Dermis microvascular lymphatic vessel endothelial cell (primary cell): ENCODE results near the gene CPNE1. TPM values are rescaled to one million over a fixed set of nuclear protein-coding genes. Genes with fewer than 3 reads are reported as not detected.
A peak's percentile ranks its signal among the peaks of the same experiment; 100 is the strongest.

Experiments
- DNase-seq, 2 donors: peaks; one replicate each; pipeline versions ENCODE4 v3.0.0 to v3.0.0-alpha.2; 2010; ENCODE audit warnings: low read depth in 2 of 2
- total RNA-seq: library from RNA; depleted of rRNA; stranded (reverse); fragments of >200 nt; gene quantifications from 2 replicates; pipeline ENCODE4 v1.2.1, GENCODE V29; 2014

CPNE1 gene
- total RNA-seq, 1 donor from 2014 or later: 145 TPM

DNA sequence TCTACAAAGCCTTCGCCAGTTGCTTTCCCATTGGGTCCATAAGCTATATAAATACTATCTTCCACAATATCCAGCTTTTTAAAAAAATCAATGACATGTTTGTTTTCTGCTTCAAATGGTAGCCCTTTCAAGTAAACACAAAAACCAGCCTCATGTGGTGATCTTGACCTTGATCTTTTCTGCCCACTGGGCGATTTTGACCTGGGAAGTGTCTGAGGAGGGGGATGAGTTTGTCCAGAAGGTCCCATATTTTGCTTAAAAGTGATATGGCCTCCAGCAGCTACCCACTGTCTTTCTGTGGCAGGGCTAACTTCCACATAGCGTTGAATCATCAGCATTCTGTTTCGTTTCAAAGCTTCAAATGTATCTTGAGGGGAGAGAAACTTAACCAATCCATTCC is 10.8 kb downstream of the CPNE1 start:
- DNase-seq: no peak

DNA sequence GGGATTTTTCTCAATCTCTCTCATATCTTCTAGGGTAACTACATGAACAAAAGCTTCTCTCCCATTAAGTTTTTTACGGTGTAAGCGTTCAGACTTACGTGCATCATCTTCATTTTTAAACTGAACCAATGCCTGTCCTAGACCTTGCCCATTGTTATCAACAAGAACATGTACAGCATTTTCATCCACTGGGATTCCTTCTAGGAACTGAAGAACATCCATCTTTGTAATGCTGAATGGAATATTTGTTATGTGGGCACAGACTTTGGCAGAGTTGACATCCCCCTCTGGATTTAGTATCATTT is 11.3 kb downstream of the CPNE1 start:
- DNase-seq: no peak

DNA sequence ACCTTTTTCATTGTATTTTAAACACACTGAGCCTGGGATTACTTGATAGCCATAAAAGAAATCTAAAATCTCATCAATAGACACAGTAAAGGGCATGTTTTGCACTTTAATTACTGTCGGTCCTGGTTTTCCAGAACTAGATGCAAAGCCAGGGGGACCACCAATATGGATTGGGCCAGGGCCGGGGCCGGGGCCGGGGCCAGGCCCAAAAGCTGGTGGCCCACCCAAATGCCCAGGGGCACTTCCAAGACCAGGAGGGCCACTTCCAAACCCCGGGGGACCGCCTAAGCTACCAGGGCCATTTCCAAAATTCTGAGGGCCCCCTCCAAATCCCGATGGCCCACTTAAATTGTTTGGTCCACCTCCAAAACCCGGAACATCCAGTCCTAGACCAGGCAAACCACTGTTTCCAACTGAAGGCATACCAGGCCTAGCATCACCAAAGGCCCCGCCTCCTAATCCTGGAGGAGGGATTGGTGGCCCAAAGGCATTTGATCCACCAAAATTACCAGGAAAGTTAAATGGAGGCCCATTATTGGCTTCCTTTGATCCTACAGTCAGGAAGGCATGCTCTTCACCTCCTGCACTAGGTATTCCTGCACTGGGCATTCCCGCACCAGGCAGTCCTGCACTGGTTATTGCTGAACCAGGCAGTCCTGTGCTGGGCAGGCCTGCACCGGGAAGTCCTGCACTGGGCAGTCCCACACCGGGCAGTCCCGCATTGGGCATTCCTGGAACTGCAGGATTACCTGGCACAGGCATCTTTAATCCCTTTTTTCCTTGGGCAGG is 11.9 kb downstream of the CPNE1 start:
- no peak for DNase-seq

DNA sequence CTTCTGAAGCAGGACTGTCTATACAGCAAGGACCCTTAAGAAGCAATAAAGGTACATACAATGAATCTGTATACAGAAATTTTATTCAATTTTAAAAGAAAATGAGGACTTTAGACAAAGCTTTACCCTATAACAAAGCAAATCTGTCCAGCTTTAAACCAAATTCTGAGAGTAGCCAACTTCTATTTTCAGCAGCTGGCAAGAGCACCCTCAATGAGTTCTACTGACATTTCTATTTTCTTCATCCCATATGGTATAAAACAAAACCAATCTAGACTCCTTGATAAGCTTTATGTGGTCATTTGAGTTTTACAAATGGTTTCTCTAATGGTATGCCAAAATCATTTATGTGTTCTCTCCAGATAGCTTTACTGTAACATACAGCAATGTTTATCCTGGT is 12.7 kb downstream of the CPNE1 start:
- no peak for DNase-seq

DNA sequence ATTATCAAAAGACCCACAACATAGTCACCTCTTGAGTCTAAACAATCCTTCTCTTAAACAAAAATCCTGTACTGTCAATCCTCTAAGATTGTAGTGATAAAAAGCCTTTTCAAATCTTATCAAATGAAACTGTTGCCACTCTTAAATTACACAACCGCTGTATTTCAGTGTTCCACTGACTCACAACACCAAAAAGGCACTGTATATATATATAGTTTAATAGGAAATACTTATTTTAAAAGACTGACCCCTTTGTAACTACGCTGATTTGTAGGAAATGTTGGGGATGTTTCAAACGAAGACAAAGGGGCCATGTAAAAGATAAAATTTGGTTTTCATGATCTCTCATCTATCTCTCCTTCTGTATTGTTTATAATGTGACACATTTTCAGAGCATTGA is 14.1 kb downstream of the CPNE1 start:
- no peak for DNase-seq

DNA sequence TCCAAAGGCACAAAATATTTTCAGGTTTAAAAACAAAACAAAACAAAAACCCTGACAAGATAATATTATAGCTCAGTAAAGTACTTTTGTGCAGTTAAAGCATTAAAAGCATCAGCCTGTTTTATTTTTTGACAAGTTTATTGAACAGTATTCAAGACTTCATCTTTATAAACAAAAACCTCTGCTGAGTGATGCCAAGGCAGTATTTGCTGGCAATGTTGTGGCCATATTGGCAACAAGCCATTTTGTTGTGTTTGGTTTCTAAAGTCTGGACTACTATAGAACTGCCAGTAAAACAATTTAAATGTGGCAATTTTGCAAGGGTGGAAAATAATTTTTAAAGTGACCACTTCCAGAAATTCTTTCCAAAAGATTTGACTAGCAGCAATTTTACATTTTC is 15.9 kb downstream of the CPNE1 start:
- peak; percentile 25 to 41 for DNase-seq

DNA sequence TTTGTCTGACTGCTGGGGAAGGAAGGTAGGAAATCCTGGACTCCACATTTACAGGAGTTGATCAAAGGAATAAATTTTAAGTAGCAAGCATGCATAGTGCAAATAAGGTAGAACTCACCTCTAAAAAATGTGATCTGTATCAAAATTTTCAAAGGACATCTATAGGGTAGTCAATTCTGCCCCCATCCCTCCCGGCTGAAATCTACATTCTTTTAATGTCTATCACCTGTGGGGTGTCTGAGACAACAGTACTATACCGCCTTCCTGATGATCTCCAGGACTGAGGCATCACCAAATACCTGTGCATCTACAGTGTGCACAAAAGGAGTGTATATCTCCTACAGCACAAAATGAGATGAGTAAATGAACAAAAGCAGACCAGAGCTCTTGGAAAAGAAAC is 19.9 kb downstream of the CPNE1 start:
- DNase-seq: no peak

DNA sequence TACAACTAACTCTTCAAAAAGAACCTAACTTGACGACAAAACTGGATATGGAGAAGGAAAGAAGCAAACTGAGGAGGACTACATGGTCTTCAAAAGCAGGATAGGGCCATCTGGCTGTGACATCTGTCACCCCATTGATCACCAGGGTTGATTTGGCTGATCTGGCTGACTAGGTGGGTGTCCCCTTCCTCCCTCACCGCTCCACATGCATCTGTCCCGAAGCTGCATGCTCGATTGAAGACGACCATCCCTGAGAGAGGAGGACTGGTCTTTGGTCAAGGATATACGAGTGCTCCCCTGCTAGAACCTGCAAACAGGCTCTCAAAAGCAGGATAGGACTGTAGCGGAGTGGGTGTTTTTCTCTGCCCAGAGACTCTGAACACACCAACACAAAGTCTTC is 21.7 kb downstream of the CPNE1 start:
- no peak for DNase-seq

DNA sequence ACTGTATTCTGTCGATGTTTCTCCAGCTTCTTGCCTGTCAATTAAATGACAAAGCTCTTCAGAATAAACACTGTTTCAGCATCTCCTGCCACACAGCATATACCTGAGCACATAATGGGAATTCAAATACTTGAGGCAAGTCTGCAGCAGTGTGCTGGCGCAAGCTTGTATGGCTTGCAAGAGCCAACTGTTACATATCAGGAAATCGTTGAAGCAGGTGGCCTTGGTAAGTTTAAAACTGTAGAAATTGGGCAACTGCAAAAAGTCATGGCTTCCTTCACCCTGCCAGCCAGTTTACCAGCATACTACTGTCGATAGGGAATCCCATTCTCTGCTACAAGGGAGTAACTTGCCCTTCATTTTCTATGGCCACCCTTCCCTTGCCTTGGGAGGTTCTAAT is 23.0 kb downstream of the CPNE1 start:
- no peak for DNase-seq

DNA sequence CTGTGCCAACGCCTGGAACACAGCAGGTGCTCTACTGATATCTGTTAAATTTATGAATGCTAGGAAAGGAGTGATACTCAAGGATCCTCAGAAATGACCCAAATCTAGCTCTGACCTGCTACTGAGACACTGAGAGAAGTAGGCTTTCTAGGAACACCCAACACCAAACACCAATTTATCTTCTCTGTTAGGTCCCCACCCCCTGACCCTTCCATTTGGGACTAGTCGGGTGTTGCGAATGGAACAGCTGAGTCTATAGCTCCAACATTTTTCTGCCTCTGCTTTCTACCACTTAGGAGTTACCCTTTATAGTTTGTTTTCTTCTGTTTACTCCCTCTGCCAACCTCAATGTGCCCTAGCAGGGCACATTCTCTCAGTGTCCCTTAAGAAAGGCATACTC is 24.0 kb downstream of the CPNE1 start:
- DNase-seq: no peak

DNA sequence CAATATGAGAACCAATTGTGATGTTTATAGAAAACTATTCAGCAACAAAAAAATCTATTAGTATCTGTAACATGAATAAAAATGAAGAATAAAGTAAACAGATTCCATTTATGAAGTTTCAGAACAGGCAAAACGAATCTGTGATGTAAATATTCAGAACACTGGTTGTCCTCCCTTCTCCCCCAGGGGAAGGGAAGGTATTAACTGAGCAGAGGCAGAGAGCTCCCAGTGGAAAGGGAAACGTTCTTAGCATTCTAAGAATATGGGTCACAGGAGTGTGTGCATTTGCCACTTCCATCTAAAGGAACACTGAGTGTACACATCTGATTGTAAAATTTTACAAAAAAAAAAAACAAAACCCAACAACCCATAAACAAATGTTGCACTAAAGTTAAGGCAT is 25.9 kb downstream of the CPNE1 start:
- DNase-seq: no peak

DNA sequence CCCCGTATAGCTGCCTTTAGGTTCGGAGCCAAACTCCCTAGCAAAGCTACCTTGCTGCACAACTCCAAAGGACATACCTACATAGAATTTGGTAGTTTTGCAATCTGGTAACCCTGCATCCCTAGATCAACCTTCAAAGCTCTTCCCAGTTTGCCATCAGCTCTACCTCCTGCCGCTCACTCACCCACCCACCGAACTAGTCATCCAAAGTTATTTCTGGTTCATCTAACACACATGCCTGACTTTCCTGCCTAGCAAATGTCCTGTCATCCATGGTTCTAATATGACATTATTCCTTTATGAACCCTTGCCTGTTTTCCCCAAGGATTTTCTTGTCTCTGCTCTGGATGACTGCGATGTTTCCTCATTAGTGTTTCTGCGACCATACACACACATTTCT is 27.4 kb downstream of the CPNE1 start:
- DNase-seq: no peak

DNA sequence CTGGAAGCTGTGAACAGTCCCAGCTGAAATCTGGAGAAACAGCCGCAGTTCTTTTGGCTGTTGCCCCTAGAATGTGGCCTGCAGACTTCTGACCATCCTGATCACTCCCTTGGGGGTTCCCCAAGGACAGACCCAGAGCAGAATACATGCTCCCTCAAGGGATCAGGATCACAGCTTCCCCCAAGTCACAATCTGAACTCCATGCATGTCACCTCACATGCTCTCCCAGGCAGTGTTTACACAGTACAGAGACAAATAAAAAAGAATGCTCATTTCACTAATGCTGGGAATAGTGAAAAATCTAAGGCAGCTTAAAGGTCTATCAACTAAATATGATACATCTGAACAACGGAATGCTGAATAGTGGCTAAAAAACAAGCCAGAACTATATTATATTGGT is 28.6 kb downstream of the CPNE1 start:
- DNase-seq: no peak

DNA sequence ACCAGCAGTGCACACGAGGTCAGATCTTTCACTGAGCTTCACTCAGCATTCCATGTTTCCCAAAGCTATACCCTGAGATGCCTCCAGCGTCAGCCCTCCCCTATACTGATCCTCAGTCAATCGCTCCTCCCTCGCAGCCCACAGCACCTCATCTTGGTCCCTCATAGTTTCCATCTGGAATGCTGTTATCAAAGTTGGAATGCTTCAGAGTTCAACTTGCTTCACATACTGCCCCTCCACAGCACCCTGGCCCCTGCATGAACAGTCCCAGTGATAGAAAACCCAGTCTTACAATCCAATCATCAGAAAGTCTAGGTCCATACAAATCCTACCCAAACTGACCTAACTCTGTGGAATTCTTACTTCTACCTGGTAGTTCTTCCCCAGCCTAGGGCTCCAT is 29.0 kb downstream of the CPNE1 start:
- no peak for DNase-seq

DNA sequence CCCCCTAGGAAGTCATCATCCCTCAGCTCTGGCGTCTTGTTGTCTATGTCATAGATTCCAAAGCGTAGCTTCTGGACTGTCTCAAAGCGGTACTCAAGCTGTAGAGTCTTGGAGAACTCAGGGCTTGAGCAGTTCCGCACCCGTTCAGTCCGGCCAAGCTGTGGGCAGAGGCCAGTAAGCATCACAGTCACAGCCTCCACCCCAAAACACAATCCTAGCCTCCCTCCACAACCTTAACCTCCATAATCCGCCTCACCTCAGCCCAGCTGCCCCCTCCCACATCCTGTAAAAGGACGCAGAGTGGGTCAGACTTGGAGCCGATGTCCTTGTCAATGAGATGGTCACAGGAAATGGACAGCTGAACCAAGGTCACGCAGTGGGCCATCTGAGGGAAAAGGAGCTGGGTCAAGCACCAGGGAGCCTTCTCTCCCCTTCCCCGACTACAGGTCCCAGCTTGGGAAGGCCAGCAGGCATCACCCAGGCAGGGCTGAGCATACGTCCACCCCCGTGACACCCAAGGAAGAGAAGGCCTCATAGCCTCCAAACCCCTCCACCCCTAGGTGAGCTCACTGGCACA is 32.1 kb downstream of the CPNE1 start:
- no peak for DNase-seq

DNA sequence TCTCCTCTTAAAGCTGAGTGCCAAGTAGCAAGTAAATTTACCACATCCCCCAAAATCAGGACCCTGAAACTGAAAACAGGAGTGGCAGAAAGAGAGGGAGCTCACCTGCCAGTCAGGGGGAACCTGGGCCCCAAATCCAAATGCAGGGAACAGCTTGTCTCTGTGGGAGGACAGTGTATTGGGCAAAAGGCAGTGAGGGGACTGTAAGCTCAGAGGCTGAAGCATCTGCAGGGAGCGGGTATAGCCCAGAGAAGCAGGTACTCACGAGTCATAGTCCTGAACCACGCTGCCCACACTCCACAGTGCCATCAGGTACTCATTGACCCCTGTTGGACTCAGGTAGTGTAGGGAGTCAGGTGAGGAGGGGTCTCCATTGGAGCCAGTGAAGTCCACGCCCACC is 34.1 kb downstream of the CPNE1 start:
- no peak for DNase-seq

DNA sequence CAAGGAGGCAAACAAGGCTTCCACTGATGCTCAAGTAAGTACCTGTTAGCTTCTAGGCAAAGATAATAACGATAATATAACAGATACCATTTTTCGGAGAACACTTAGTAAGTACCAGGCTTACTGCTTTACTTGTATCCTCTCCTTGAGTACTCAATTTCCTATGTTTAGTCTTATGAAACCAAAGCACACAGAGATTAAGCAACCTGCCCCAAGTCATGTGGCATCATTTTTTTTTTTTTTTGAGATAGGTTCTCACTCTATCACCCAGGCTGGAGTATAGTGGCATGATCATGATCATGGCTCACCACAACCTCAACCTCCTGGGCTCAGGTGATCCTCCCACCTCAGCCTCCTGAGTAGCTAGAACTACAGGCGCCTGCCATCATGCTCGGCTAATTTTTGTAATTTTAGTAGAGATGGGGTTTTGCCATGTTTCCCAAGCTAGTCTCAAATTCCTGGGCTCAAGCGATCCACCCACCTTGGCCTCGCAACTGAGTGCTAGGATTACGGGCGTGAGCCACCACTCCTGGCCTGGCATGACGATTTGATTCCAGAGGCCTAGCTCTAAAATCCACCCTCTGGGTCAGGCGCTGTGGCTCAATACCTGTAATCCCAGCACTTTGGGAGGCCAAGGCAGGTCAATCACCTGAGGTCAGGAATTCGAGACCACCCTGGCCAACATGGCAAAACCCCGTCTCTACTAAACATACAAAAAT is 35.1 kb downstream of the CPNE1 start:
- DNase-seq: no peak

DNA sequence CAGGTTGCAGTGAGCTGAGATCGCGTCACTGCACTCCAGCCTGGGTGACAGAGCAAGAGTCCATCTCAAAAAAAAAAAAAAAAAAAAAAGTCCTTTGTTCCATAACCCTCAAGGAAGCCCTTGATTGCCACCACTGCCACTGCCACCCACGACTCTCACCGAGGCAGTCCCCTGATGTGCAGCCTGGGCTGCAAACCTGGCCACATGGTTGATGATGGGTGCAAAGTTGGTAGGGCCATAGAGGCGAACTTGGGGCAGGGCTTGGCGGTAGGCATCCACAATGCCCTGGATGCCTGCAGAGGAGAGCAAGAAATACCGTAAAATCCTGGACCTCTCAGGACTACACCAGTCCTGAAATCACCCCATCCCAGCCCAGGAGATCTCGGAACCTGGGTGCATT is 37.6 kb downstream of the CPNE1 start:
- DNase-seq: no peak

DNA sequence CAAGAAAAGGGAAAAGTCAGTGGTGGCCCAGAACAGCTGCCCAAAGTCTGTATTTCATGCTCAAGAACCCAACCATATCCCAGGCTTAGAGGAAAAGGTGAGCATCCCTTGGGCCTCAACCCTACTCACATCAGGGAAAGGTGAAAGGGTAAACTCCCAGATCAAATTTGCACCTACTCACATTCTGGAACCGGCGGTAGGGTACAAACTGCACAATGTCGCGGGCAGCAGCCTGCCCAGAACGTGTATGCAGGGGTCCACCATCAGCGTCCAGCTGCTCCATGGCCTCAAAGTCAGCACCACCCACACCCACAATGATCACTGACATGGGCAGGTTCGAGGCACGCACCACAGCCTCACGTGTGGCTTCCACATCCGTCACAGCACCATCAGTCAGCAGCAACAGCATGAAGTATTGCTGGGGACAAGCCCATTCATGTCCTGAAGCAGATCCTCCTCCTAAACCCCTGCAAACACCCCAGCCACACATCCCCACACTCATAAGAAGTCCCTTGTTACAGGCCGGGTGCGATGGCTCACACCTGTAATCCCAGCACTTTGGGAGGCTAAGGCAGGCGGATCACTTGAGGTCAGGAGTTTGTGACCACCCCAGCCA is 38.2 kb downstream of the CPNE1 start:
- no peak for DNase-seq

DNA sequence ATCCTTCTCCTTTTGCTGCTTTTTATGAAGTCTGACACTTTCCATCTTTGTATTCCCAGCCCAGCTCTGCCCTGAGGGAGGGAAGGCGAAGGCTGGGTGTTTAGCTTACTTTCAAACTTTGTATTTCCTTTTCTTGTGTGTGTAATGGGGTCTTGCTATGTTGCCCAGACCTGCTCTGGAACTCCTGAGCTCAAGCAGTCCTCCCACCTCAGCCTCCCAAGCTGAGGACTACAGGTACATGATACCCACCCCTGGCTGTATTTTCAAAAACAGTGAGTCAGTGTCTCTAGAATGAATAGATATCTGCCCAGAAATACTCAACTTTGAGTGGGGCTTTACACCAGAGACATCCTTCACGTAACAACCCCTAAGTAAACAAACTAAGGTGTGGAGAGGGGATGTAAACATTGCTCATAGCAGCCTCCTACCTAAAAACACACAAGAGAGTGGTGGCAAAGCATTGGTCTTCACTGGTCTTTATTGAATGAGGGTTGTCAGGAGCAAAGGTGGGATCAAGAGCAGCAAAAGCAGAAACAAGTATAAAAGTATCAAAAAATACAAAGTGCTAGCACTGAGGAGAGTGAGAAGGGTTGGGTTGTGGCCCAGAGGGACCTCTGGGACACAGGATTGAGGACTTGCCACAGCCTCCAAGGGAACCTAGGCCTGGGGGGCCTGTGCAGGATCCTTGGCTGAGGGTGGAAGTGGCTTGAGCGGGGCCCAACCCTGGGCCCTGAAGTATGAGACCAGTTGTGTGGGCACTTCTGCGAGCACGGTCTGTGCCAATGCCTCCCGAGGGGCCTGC is 38.9 kb downstream of the CPNE1 start:
- no peak for DNase-seq

DNA sequence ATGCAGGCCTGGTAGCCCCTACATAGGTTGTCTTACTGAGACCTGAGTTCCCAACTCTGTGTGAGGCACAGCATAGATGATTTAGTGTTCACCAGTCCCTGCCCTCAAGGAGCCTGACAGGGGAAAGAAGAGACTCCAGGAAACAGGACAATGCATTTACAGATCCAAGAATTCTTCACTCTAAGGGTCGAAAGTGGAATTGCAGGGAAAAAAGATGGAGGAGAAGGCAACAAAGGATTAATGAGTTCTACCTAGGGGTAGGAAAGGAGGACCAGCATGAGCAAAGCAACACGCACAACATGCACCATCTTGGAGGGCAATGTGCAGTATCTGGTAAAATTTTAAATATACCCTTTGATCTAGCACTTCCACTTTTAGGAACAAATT is 43.1 kb downstream of the CPNE1 start:
- no peak for DNase-seq
